ENCODE results near the gene SLC4A3.
A peak's percentile ranks its signal among the peaks of the same experiment; 100 is the strongest.
"Not testable (repeated sequence)": the region's sequence is repeated elsewhere in the genome, so short reads cannot be mapped to it uniquely, and the experiment has no call there.

SLC4A3 gene

DNA sequence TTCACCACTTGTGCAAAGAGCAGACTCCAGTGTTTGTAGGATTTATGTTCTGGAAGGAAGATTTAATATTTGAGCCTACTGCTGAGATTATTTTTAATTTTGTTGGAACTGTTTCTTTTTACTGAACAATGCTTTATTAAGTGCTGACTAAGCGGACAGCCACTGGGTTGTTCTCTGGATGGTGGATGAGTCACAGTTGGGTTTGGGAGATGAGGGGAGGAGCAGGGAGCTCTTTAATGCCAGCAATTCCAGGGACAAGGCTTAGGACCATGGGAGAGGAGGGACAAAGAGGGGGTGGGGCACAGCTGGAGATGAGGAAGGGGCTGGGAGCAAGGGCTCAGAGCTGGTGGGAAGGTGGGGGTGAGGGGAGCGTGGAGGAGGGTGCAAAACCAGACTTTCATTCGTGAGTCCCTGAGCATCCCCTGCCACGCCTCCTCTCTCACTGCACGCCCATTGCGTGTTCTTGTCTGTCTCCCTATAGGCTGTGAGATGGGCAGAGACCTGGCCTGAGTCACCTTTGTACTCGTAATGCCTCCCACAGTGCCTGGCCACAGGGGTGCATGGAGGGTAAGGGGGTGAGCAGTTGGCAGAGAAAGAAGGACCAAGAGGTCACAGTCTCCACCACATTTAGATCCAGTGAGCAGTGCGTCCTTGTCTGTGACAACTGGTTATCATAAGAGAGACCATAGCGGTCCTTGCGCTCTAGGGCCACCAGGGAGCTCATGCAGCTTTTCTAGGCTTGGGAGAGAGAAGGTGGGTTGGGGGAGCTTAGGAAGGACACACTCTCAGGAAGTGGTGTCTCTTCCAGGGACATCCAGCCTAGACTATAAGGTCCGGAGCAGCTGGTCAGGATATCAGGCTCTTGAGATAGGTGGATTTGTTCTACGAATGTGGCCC is 18.4 kb downstream of the SLC4A3 start:
- H3K9ac ChIP-seq (ENCODE audit: low read depth in 1 of 2, low read length in 2 of 2): no peak overlapping the region
- H3K27ac ChIP-seq (ENCODE audit: low read depth in 2 of 2, low read length in 2 of 2): peak overlapping the region in 1 of 2 donors; percentile 16
- no peaks in the 10 kb centered on the region for H3K36me3 ChIP-seq (ENCODE audit: control insufficient read depth in 2 of 2, insufficient read depth in 2 of 2, low read length in 2 of 2)
- no peak overlapping the region for H3K4me3 ChIP-seq (ENCODE audit: low read length in 2 of 2)
- H3K4me1 ChIP-seq (ENCODE audit: control insufficient read depth in 2 of 2, insufficient read depth in 2 of 2, low read length in 2 of 2): peaks cover 0 to 5% of the 10 kb centered on the region in 2 donors
- H3K27me3 ChIP-seq (ENCODE audit: control insufficient read depth in 2 of 2, insufficient read depth in 2 of 2, low read length in 2 of 2): peaks cover 0 to 2% of the 10 kb centered on the region in 2 donors
- H3K9me3 ChIP-seq (ENCODE audit: control insufficient read depth in 2 of 2, low read length in 2 of 2): no peaks in the 10 kb centered on the region

DNA sequence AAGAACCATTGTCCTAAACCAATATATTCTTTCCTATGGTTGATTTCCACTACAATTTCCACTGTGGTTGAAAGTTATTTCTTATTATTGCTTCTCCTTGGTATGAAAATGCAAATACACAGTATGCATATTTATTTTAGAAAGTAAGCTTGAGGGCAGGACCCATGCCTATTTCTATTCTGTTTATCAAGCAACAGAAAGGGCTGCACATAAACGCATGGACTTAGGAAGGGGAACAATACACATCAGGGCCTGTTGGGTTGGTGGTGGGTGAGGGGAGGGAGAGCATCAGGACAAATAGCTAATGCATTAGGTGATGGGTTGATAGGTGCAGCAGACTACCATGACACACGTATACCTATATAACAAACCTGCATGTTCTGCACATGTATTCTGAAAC is 20.7 kb downstream of the SLC4A3 start:
- H3K9ac ChIP-seq (ENCODE audit: low read depth in 1 of 2, low read length in 2 of 2): no peak overlapping the region
- no peak overlapping the region for H3K27ac ChIP-seq (ENCODE audit: low read depth in 2 of 2, low read length in 2 of 2)
- no peak overlapping the region for H3K4me3 ChIP-seq (ENCODE audit: low read length in 2 of 2)
- peaks cover 0 to 2% of the 10 kb centered on the region in 2 donors for H3K27me3 ChIP-seq (ENCODE audit: control insufficient read depth in 2 of 2, insufficient read depth in 2 of 2, low read length in 2 of 2)
- H3K9me3 ChIP-seq (ENCODE audit: control insufficient read depth in 2 of 2, low read length in 2 of 2): no peaks in the 10 kb centered on the region
- H3K4me1 ChIP-seq (ENCODE audit: control insufficient read depth in 2 of 2, insufficient read depth in 2 of 2, low read length in 2 of 2): no peaks in the 10 kb centered on the region
- no peaks in the 10 kb centered on the region for H3K36me3 ChIP-seq (ENCODE audit: control insufficient read depth in 2 of 2, insufficient read depth in 2 of 2, low read length in 2 of 2)

DNA sequence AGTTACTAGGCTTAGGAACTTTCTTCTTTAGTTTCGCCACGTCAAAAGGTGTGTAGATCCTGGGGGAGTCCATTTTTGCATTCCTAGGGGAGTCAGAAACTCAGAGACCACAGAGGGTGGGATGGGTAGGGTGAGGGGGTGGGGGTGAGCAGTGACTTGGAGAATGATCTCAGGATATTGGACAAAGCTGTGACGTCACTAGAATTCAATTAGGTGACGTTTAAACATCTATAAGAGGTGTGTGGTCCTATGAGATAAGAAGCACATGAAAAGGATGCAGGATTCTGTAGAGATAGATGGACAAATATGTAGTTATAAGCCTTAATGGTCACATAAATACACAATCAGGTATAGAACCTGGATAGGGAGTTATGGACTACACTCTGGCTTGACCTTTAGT is 21.5 kb downstream of the SLC4A3 start:
- Histone ChIP-seq H3K9ac (ENCODE audit: low read depth in 1 of 2, low read length in 2 of 2) (no peak overlapping the region), H3K9me3 (ENCODE audit: control insufficient read depth in 2 of 2, low read length in 2 of 2) (no peaks in the 10 kb centered on the region), H3K4me3 (ENCODE audit: low read length in 2 of 2) (no peak overlapping the region), H3K27ac (ENCODE audit: low read depth in 2 of 2, low read length in 2 of 2) (no peak overlapping the region), H3K4me1 (ENCODE audit: control insufficient read depth in 2 of 2, insufficient read depth in 2 of 2, low read length in 2 of 2) (no peaks in the 10 kb centered on the region), H3K27me3 (ENCODE audit: control insufficient read depth in 2 of 2, insufficient read depth in 2 of 2, low read length in 2 of 2) (peaks cover 0 to 2% of the 10 kb centered on the region in 2 donors), H3K36me3 (ENCODE audit: control insufficient read depth in 2 of 2, insufficient read depth in 2 of 2, low read length in 2 of 2) (no peaks in the 10 kb centered on the region)

DNA sequence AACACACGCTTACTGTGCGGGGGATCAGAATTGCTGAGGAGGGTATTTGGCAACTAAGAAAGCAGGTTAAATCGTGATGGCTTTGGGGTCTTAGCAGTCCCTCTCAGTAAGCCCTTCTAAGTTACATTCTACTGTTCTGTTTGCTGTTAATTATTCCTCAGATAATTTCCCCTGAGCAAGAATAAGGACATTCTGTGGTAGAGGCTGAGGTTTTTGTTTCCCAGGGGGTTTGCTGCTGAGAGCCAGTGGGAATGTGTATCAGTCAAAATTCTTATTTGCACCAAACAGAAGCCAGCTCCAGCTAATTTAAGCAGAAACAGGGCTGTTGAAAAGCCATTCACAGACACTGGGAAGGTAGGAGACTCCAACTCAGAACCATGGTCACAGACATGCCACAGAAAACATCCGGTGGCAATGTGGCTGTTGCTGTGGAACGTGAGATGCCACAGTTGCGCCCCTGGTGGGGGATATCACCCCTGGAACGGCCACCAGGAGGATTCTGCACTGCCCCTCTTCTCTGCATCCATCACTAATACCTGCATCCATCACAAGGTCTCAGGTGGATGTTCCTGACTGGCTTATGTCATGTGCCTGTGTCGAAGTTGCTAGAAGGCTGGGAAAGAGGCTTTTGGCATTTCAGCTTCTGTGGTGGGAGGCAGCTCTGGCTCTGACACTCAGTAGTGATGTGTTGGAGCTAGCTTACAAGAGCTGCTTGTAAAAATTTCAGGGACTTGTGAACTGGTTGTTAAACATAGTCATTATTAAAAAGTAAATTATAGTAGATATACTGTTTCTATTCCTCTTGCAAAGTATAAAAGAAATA is 23.2 kb downstream of the SLC4A3 start:
- no peak overlapping the region for H3K27ac ChIP-seq (ENCODE audit: low read depth in 2 of 2, low read length in 2 of 2)
- H3K27me3 ChIP-seq (ENCODE audit: control insufficient read depth in 2 of 2, insufficient read depth in 2 of 2, low read length in 2 of 2): peaks cover 0 to 2% of the 10 kb centered on the region in 2 donors
- H3K4me1 ChIP-seq (ENCODE audit: control insufficient read depth in 2 of 2, insufficient read depth in 2 of 2, low read length in 2 of 2): no peaks in the 10 kb centered on the region
- no peaks in the 10 kb centered on the region for H3K36me3 ChIP-seq (ENCODE audit: control insufficient read depth in 2 of 2, insufficient read depth in 2 of 2, low read length in 2 of 2)
- no peak overlapping the region for H3K9ac ChIP-seq (ENCODE audit: low read depth in 1 of 2, low read length in 2 of 2)
- no peaks in the 10 kb centered on the region for H3K9me3 ChIP-seq (ENCODE audit: control insufficient read depth in 2 of 2, low read length in 2 of 2)
- H3K4me3 ChIP-seq (ENCODE audit: low read length in 2 of 2): no peak overlapping the region

DNA sequence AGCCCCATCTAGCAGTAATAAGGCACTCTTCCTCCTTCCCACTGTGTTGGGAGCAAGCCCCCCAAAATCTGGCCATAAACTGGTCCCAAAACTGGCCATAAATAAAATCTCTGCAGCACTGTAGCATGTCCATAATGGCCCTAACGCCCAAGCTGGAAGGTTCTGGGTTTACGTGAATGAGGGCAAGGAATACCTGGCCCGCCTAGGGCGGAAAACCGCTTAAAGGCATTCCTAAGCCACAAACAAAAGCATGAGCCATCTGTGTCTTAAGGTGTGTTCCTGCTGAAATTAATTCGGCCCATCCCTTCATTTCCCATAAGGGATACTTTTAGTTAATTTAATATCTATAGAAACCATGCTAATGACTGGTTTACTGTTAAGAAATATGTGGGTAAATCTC is 24.2 kb downstream of the SLC4A3 start:
- not testable (repeated sequence) for H3K9me3 ChIP-seq (ENCODE audit: control insufficient read depth in 2 of 2, low read length in 2 of 2); H3K36me3 ChIP-seq (ENCODE audit: control insufficient read depth in 2 of 2, insufficient read depth in 2 of 2, low read length in 2 of 2); H3K9ac ChIP-seq (ENCODE audit: low read depth in 1 of 2, low read length in 2 of 2); H3K4me1 ChIP-seq (ENCODE audit: control insufficient read depth in 2 of 2, insufficient read depth in 2 of 2, low read length in 2 of 2); H3K4me3 ChIP-seq (ENCODE audit: low read length in 2 of 2); H3K27me3 ChIP-seq (ENCODE audit: control insufficient read depth in 2 of 2, insufficient read depth in 2 of 2, low read length in 2 of 2); H3K27ac ChIP-seq (ENCODE audit: low read depth in 2 of 2, low read length in 2 of 2)

DNA sequence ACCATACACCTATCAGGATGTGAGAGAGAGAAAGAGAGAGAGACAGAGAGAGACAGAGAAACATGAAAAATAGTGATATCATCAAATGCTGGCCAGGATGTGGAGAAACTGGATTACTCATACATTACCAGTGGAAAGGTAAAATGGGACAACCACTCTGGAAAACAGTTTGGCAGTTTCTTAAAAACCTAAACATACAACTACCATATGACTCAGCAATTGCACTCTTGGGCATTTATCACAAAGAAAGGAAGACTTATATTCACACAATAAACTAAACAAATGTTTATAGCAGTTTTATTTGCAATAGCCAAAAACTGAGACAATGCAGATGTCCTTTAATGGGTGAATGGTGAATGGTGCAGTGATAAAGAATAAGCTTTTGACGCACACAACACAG is 29.1 kb downstream of the SLC4A3 start:
- peaks cover 0 to 3% of the 10 kb centered on the region in 2 donors for H3K27me3 ChIP-seq (ENCODE audit: control insufficient read depth in 2 of 2, insufficient read depth in 2 of 2, low read length in 2 of 2)
- no peaks in the 10 kb centered on the region for H3K4me1 ChIP-seq (ENCODE audit: control insufficient read depth in 2 of 2, insufficient read depth in 2 of 2, low read length in 2 of 2)
- H3K4me3 ChIP-seq (ENCODE audit: low read length in 2 of 2): no peak overlapping the region
- H3K9me3 ChIP-seq (ENCODE audit: control insufficient read depth in 2 of 2, low read length in 2 of 2): no peaks in the 10 kb centered on the region
- no peaks in the 10 kb centered on the region for H3K36me3 ChIP-seq (ENCODE audit: control insufficient read depth in 2 of 2, insufficient read depth in 2 of 2, low read length in 2 of 2)
- no peak overlapping the region for H3K27ac ChIP-seq (ENCODE audit: low read depth in 2 of 2, low read length in 2 of 2)
- H3K9ac ChIP-seq (ENCODE audit: low read depth in 1 of 2, low read length in 2 of 2): no peak overlapping the region

DNA sequence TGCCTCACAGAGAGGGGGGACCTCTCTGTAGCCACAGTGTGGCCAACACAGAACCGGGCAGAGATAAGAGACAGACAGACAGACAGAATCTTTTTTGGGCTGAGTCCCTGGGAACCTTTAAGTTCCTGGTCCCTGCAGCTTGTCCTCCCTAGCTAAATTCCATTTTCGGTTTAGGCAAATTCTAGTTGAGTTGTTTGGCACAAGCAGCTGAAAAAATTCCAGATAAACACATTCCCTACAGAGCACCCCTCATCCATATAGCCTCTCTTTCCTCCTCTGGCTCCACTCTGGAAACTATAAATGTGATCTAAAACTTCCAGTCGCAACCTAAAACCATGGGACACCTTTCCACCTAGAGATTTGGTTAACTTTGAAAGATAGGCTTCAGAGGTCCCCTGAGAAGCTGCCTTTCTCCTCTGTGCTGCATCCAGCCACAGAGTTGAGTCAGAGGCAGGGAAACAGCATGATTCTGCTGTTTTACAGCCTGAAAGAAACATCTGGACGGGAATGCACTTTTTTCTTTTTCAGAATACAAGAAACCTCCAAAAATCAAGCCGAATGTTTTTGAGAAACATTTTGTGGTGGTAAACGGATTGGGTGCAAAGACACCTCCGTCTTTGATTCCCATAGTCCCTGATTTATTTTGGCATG is 30.9 kb downstream of the SLC4A3 start:
- Histone ChIP-seq H3K9ac (ENCODE audit: low read depth in 1 of 2, low read length in 2 of 2) (no peak overlapping the region), H3K27ac (ENCODE audit: low read depth in 2 of 2, low read length in 2 of 2) (no peak overlapping the region), H3K4me3 (ENCODE audit: low read length in 2 of 2) (no peak overlapping the region), H3K4me1 (ENCODE audit: control insufficient read depth in 2 of 2, insufficient read depth in 2 of 2, low read length in 2 of 2) (no peaks in the 10 kb centered on the region), H3K9me3 (ENCODE audit: control insufficient read depth in 2 of 2, low read length in 2 of 2) (no peaks in the 10 kb centered on the region), H3K27me3 (ENCODE audit: control insufficient read depth in 2 of 2, insufficient read depth in 2 of 2, low read length in 2 of 2) (peaks cover 0 to 3% of the 10 kb centered on the region in 2 donors), H3K36me3 (ENCODE audit: control insufficient read depth in 2 of 2, insufficient read depth in 2 of 2, low read length in 2 of 2) (no peaks in the 10 kb centered on the region)

DNA sequence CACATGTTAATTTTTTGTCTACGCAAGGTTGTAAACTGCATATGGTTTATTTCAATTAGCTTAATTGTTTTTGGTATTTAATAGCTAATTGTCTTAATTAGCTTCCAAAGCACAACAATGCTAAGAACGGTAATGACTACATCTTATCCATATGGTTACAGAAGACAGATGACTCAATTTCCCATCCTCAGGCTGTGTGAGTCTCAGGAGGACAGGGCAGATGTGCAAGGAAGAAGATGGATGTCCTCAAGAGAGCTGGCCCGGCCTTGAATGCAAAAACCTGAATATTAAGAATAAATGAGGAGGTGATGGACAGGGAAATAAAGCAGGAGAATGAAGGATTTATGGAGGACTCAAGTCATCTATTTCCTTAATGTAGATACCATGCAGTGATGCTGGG is 31.4 kb downstream of the SLC4A3 start:
- Histone ChIP-seq H3K9me3 (ENCODE audit: control insufficient read depth in 2 of 2, low read length in 2 of 2) (no peaks in the 10 kb centered on the region), H3K27me3 (ENCODE audit: control insufficient read depth in 2 of 2, insufficient read depth in 2 of 2, low read length in 2 of 2) (peaks cover 0 to 3% of the 10 kb centered on the region in 2 donors), H3K27ac (ENCODE audit: low read depth in 2 of 2, low read length in 2 of 2) (no peak overlapping the region), H3K4me3 (ENCODE audit: low read length in 2 of 2) (no peak overlapping the region), H3K36me3 (ENCODE audit: control insufficient read depth in 2 of 2, insufficient read depth in 2 of 2, low read length in 2 of 2) (no peaks in the 10 kb centered on the region), H3K9ac (ENCODE audit: low read depth in 1 of 2, low read length in 2 of 2) (no peak overlapping the region), H3K4me1 (ENCODE audit: control insufficient read depth in 2 of 2, insufficient read depth in 2 of 2, low read length in 2 of 2) (no peaks in the 10 kb centered on the region)

DNA sequence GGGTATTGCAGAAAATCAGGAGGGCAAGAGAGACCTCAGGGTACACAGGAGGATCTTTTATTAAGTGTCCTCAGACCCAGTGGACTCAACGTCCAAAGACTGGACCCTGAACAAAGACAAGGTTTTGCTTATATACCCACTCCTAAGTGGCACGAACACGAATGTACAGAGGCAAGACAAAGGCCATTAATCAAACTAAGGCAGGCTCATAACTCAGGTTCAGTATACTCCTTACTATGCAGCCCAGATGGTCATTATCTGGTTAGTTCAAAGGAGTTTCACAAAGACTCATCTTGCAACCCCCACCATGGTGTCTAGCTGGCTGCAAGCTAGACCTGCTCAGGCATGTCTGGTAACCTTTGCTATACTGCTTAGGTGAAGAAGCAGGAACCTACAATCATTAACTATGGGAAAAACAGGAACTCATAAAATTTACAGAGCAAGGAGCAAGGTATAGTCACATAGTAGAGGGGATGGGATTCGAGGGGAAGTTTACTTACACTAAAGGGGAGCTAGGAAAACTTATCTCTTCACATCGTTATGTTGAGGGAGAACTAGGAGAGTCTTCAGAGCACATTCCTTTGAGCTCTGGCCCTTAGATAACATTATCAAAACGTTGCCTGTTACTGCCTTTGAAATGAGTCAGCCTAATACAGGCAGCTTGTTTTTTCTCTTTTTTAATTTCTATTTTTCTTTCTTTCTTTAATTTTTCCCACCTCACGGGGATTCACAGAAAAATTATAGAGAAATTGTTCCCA is 33.9 kb downstream of the SLC4A3 start:
- Histone ChIP-seq H3K9me3 (ENCODE audit: control insufficient read depth in 2 of 2, low read length in 2 of 2) (no peaks in the 10 kb centered on the region), H3K27me3 (ENCODE audit: control insufficient read depth in 2 of 2, insufficient read depth in 2 of 2, low read length in 2 of 2) (peaks cover 0 to 3% of the 10 kb centered on the region in 2 donors), H3K9ac (ENCODE audit: low read depth in 1 of 2, low read length in 2 of 2) (no peak overlapping the region), H3K4me3 (ENCODE audit: low read length in 2 of 2) (no peak overlapping the region), H3K27ac (ENCODE audit: low read depth in 2 of 2, low read length in 2 of 2) (no peak overlapping the region), H3K36me3 (ENCODE audit: control insufficient read depth in 2 of 2, insufficient read depth in 2 of 2, low read length in 2 of 2) (no peaks in the 10 kb centered on the region), H3K4me1 (ENCODE audit: control insufficient read depth in 2 of 2, insufficient read depth in 2 of 2, low read length in 2 of 2) (no peaks in the 10 kb centered on the region)

All from mucosa of rectum (tissue), 2 donors.